Upper lobe of right lung (tissue), 1 donor: Measurements from ENCODE around the gene SNW1. TPM values are rescaled to one million over a fixed set of nuclear protein-coding genes. Genes with fewer than 3 reads are reported as not detected.

ENCODE experiments used
- ATAC-seq: fragments of 200-7000 bp; cut with Tn5 transposase; one replicate; pipeline ENCODE4 v1.9.1; 2020; ENCODE audit warnings: mild to moderate bottlenecking, moderate library complexity
- DNase-seq: peaks from one replicate; pipeline ENCODE4 v3.0.0-alpha.2; 2020
- H3K27ac ChIP-seq: fragments of 200-600 bp; one replicate; pipeline ENCODE4 v1.8.0; 2022
- H3K27me3 ChIP-seq: fragments of 200-600 bp; one replicate; pipeline ENCODE4 v1.8.0; 2022; ENCODE audit warnings: mild to moderate bottlenecking
- H3K36me3 ChIP-seq: fragments of 200-600 bp; one replicate; pipeline ENCODE4 v1.8.0; 2022
- H3K4me1 ChIP-seq: fragments of 200-600 bp; one replicate; pipeline ENCODE4 v1.8.0; 2022
- H3K4me3 ChIP-seq: fragments of 200-600 bp; one replicate; pipeline ENCODE4 v1.8.0; 2022; ENCODE audit warnings: mild to moderate bottlenecking
- H3K9me3 ChIP-seq: fragments of 200-600 bp; one replicate; pipeline ENCODE4 v1.8.0; 2022
- intact Hi-C: fragments of 100-400 bp; cut with DNase I; formaldehyde crosslinking; loops from one replicate; pipeline ENCODE4 v1.11.0; 2022
- total RNA-seq: library from RNA; stranded (reverse); fragmentation: NEBNext Ultra II Directional; extraction: Animal tissue kit (Norgen Biotek cat#: 25700); gene quantifications from one replicate; pipeline ENCODE4 v1.2.1, GENCODE V29; 2021
- TF ChIP-seq, protein P1 (sequence below): fragments of 200-600 bp; IDR thresholded peaks from one replicate; pipeline ENCODE4 v1.8.0; 2022; ENCODE audit warnings: antibody characterized with exemption
- donor health status: DM: no; HTN: yes; CAD: no; lungs with severe emphysema.

SNW1 gene
- total RNA-seq, 1 donor from 2014 or later: 64.7 TPM

DNA sequence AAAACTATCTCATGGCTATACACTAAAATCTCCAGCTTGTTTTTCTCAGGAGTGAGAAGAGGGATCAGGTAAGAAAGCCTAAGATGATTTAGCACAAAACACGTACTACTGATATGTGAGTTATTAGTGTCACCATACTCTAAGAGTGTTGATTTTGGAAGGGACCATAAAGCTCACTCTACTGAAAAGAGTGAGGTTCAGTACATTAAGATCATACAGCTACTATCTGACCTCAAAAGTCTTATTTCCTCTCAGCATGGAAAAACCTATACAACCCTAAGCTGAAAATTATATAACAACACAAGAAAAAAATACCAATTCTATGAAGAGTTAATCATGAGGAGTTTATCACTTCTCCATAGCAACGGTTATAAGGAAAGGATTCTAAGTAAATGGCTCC, 19.5 kb downstream of the SNW1 start:
- H3K4me1 ChIP-seq: peaks cover 5% of the 10 kb centered on the region
- intact Hi-C loops: no loop called here
- peaks cover 86% of the 10 kb centered on the region for H3K36me3 ChIP-seq
- no peak overlapping the region for H3K27ac ChIP-seq
- DNase-seq (no peak), ATAC-seq (no peak)
- TF ChIP-seq, protein P1, sequence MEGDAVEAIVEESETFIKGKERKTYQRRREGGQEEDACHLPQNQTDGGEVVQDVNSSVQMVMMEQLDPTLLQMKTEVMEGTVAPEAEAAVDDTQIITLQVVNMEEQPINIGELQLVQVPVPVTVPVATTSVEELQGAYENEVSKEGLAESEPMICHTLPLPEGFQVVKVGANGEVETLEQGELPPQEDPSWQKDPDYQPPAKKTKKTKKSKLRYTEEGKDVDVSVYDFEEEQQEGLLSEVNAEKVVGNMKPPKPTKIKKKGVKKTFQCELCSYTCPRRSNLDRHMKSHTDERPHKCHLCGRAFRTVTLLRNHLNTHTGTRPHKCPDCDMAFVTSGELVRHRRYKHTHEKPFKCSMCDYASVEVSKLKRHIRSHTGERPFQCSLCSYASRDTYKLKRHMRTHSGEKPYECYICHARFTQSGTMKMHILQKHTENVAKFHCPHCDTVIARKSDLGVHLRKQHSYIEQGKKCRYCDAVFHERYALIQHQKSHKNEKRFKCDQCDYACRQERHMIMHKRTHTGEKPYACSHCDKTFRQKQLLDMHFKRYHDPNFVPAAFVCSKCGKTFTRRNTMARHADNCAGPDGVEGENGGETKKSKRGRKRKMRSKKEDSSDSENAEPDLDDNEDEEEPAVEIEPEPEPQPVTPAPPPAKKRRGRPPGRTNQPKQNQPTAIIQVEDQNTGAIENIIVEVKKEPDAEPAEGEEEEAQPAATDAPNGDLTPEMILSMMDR: no peak
- no peaks in the 10 kb centered on the region for H3K9me3 ChIP-seq
- no peaks in the 10 kb centered on the region for H3K27me3 ChIP-seq
- H3K4me3 ChIP-seq: no peak overlapping the region

- peaks cover 88% of the 10 kb centered on the region for H3K36me3 ChIP-seq
These were observed 22.3 kb downstream of the SNW1 start for GRCh38 chr14:77738559-77739250.

GRCh38 chr14:77730976-77731497, 29.9 kb downstream of the SNW1 start:
- Histone ChIP-seq H3K9me3 (no peaks in the 10 kb centered on the region), H3K36me3 (peaks cover 100% of the 10 kb centered on the region), H3K4me3 (no peak overlapping the region), H3K27ac (no peak overlapping the region), H3K4me1 (no peaks in the 10 kb centered on the region), H3K27me3 (no peaks in the 10 kb centered on the region)
- TF ChIP-seq, protein P1: no peak
- intact Hi-C loops: no loop called here
- DNase-seq: no peak
- ATAC-seq: no peak

More at GRCh38 chr14:77738559-77739250, 22.3 kb downstream of the SNW1 start:
- no peak overlapping the region for H3K27ac ChIP-seq
- H3K27me3 ChIP-seq: no peaks in the 10 kb centered on the region
- no peaks in the 10 kb centered on the region for H3K9me3 ChIP-seq
- H3K4me3 ChIP-seq: no peak overlapping the region
- H3K4me1 ChIP-seq: peaks cover 5% of the 10 kb centered on the region
- intact Hi-C loops: no loop called here
- DNase-seq: no peak
- TF ChIP-seq, protein P1: no peak
- ATAC-seq: no peak

- H3K4me3 ChIP-seq: no peak overlapping the region
- no peaks in the 10 kb centered on the region for H3K9me3 ChIP-seq
- intact Hi-C loops: no loop called here
- peaks cover 100% of the 10 kb centered on the region for H3K36me3 ChIP-seq
- no peaks in the 10 kb centered on the region for H3K4me1 ChIP-seq
- H3K27me3 ChIP-seq: no peaks in the 10 kb centered on the region
- H3K27ac ChIP-seq: no peak overlapping the region
- TF ChIP-seq, protein P1: no peak
- DNase-seq (no peak), ATAC-seq (no peak)
These were observed 38.7 kb downstream of the SNW1 start for GRCh38 chr14:77722301-77722700.

DNA sequence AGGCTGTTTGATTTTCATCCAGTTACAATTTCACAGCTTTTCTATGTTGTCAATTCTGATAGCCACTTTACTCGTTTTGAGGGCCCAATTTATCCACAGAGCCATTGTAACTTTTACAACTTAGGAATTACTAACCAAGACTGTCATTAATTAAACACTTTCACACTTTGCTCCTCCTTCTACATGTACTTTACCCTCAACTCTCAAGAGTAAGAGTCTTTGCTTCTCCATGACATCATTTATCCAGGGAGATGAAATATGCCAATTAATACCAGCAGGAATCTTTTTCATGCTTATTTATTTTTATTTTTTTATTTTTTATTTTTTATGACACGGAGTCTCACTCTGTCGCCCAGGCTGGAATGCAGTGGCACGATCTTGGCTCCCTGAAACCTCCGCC, 39.5 kb downstream of the SNW1 start:
- H3K4me1 ChIP-seq: no peaks in the 10 kb centered on the region
- no peak for DNase-seq
- H3K27me3 ChIP-seq: no peaks in the 10 kb centered on the region
- ATAC-seq: no peak
- H3K27ac ChIP-seq: no peak overlapping the region
- no peak overlapping the region for H3K4me3 ChIP-seq
- TF ChIP-seq, protein P1: no peak
- H3K36me3 ChIP-seq: peaks cover 100% of the 10 kb centered on the region
- intact Hi-C loops: no loop called here
- H3K9me3 ChIP-seq: no peaks in the 10 kb centered on the region
